Right hindlimb (tissue), 1 donor: ENCODE measurements around the gene STRBP.
A peak's percentile ranks its signal among the peaks of the same experiment; 100 is the strongest.

Experiments
- DNase-seq: peaks from one replicate; pipeline ENCODE4 v3.0.0-alpha.2; 2018

The STRBP gene

DNA sequence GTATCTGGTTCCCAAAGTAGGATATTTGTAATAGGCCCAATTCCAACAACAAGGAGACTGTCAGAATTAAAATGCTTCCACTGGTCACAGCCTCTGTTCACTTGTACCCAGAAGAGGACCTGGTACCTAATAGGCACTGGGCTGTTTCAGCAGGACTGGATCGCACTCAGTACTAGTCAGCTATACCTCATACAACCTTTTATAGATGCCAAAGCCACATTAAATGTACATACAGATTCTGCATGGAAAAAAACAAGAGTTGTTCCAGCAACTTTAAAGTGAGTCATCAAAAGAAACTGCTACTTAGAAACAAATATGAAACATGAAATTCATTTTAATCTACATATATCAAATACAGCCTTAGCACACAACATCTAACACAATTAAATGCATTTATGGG lies 147.4 kb downstream of the STRBP start:
- no peak for DNase-seq

DNA sequence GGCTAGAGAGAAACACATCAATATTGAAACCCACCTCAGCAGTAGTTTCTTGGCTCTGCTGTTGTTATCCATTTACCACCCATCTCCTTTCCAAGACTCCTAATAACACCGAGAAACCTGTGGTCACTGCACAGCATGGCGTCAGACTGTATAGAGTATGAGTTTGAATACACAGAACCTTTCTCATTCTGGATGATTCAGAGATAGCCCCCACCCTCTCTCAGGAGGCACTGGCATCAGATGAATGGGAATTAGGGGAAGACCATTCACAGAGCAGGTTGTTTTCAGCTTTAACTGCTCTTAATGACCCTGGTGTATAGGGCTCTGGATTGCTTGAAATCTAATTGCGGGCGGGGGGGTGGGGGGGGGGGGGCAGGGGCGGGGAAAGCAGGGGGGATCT lies 148.3 kb downstream of the STRBP start:
- no peak for DNase-seq

DNA sequence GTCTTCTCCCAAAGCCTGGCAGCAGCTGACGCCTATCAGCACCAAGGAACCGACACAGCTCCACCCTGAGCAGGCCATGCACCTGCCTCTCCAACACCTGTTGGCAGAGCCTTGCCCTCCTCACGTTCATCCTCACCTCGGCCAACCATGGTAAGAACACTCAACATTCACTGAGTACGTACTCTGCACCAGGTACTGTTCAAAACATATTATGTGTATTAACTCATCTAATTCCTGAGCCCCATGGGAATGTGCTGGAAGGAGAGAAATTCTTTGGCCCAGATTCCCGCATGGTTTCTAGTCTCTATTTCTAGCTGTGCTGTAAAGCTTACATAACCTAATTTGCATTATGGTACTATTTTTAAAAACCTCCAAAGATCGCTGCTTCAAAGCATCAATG lies 148.8 kb downstream of the STRBP start:
- DNase-seq, result no peak

DNA sequence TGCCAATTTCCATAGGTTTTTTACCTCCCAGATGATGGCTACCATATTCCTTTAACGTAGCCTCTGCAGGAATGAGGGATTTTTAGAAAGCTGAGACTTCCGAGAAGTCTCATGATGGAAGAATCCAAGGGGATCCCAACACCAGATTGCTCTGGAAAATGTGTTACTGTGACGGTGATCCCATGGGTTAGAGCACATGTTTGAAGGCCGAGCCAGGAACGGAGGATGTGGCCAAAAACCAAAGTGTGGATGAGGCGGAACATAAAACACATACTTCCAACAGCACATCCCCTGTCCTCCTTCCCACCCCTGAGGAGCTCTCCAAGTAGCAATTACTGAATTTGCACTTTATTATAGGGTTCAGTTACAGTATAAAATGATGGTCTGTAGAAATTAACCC lies 152.3 kb downstream of the STRBP start:
- DNase-seq, result peak; percentile 65

DNA sequence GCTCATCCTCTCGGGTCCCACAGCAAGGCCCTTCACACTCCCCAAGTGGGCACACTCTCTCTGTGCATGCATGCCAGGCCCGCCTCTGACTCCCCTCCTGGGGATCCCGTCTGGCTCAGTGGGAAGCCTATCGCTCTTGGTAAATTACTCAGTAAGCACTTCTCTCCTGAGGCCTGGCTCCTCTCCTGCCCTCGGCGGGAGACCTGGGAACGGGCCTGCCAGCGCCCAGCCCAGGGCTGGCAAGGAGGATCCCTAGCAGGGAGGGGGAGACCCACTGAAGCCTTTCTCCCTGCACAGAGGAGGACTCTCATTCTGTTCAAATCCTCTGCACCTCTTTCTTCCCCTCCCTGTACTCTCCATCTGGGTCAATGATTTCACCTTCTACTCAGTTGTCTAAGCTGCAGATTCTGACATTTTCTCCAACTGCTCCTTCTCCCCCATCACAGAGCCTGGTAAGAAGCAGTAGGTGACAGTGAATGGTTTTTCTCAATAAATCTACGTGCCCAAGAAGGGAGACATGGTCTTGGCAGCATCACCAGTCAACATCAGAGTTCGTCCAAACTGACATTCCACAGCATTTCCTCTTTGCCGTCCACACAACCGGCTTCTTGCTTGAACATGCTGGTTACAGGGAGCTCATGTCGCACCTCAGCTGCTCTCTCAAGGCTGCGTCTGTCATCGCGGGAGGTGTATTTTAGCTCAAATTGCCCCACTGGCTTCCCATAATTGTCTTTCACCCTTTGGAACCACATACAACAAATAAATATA lies 153.1 kb downstream of the STRBP start:
- no peak for DNase-seq

DNA sequence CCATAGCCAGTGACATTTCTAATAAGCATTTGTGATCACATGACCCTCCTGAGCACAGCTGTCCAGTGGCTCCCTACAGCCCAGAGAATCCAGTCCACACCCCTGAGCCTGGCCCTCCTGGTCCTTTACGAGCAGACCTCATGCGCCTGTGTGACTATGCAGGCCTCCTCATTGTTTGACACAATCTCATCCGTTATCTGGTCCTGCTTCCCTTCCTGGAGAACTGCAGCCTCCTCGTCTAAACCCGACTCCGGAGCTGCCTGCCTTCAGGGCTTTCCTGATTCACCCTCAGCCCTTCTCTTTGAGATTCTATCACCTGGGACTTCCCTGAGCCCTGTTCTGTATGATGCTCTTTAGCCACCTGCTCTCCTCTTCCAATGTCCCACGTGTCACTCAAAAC lies 155.2 kb downstream of the STRBP start:
- DNase-seq, result no peak

DNA sequence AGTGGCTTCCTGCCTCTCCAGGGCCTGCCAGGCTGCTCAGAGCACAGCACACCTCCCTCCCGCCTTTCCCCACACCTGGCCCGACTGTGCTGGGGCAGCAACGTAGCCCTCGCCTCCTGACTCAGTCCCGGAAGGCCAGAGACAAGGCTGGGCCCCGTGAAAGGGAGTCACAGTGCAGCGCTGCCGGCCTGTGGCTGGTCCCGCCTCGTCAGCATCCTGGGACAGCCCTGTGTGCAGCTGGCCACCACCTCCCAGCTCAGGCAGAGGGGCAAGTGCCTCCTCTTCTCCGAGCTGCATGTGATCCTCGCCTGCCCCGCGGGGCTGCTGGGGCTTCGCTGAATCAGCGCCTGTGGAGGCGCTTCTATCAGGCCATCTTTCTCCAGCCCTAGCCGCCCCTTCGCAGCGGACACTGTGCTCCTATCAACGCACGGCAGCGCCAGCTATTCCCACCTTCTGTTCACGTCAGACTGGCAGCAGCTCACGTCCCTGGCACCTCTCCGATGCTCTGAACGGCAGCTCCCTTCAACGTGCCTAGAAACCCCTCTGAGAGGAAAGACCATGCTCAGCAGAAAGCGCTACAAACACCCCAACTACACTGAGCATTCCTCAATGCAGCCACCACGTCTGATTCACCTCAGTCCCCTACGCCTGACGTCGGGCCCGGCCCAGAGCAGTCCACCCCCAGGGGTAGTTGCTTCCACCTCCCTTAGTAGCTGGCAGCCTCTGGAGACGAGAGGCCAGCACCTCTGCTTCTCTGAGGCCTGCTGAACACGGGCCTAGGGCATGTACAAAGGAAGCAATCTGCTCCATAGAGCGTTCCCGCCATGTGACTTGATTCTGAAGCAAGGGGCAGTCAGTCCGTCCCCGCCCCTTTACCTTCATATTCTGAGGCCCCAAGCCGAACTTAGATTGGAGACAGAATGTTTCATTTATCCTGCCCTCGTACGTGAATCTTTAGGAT lies 156.1 kb downstream of the STRBP start:
- DNase-seq, result no peak

DNA sequence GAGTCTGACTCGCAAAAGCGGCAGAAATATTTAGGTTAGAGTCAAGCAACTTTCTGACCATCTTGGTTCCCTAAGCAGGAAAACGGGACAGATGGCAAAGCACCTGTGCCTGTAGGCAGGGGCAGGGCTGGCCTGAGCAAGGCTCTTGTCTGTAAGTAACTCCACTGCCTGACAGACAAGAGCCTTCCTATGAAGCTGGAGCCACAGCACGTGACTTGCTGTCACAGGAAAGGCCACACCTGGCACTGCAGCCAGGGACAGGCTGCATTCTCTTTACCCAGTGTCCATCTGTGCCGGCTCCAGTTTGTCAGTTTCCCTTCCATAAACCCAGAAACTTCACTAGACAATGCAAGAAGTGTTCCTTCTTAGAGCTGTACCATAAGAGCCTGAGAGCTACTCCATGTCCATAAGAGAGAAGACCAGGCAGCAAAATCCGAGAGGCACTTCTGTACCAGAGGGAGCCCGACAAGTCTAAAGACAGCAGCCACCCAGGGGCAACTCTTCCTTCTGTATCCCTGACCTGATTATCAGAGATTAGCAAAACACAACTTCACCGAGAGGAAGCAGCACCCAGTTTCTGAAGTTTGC lies 156.9 kb downstream of the STRBP start:
- DNase-seq, result no peak

DNA sequence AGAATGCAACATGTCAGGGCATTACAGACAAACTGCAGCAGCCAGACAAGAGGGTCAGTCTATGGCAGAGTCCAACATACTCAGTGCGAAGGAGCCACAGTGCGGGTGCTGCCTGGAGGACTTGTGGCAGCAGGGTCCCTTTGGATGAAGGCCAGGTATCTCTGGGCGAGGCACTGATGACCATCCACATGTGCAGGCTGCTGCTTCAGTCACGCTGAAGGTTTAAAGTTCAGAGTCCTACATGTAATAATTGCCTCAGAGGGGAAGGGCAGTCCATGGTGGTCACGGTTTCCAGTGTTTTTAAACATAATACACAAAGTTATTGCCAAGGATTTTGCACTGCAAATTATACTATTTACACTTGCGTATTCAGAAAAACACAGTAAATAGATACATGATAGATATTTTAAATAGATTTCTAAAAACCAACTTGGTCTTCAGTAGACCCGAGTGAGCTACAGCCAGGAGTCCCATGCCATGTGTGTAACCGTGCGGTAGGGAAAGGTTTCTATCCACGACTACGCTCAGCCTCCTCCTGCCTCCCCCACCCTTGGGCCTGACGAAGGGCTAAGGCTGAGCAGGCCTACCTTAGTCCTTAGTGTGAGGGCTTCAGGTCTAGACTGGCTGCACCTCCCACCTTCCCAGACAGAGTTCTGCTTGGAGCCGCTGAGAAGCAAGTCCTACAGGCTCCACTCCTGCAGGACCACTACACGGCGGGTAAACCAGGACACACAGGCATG lies 158.7 kb downstream of the STRBP start:
- DNase-seq, result no peak

DNA sequence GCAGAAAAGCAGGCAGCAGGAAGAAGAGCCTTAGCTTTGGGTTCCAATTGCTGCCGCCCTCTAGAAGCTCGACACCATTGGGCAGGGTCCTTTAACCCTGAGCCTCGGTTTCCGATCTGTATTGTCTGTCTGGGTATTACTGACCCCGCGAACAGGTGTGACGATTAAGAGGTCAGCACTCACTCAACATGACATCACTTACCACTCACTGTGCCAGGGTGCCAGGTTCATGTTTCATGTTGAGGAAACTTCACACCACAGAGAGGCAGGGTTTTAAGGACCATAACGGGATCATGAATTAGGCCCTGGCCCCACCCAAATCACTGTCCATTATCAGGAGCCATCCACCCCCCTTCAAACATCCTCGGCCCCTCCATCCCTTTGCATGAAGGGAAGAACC lies 159.4 kb downstream of the STRBP start:
- DNase-seq, result no peak

DNA sequence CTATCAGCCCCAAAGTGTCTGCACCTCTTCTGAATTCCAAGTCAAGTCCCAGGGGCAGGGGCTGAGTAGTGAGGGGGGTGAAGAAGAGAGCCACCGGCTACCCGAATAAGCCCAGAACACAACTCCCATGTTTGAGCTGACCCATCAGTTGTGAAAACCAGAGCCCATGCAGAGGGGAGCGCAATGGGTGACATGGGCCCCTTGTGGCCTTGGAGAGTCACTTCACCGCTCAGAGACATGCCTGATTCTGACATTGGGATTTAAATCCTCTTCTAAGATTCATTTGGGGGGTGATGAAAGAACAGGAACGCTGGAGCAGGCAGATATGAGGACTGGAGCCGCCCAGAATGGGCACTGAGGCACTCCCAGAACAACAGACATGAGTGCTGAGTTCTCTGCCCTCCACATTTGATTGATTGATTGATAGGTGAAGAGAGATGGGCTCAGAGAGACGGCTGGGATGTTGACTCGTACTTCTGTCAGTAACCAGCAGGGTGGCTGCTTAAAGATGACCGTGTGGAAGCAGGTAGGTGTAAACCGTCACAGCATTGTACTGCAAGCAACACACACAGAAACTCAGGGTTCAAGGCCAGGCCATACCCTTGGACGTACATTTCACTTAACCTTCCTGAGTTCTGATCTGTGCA lies 160.6 kb downstream of the STRBP start:
- DNase-seq, result no peak

DNA sequence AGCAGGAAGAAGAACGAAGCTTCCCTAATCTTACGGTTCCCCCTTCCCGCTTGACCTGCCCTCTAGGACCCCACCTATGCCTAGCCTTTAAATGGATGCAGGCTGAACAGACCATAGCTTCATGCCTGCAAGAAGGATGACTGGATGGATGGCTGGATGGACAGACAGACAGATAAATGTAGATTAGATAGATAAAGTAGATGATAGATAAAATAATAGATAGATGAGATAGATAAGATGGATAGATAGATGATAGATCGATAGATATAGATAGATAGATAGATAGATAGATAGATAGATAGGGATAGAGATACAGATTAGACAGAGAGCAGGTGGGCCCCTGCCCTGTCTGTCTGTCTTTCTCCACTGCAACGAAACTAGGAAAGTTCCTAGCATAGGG lies 162.9 kb downstream of the STRBP start:
- DNase-seq, result no peak

DNA sequence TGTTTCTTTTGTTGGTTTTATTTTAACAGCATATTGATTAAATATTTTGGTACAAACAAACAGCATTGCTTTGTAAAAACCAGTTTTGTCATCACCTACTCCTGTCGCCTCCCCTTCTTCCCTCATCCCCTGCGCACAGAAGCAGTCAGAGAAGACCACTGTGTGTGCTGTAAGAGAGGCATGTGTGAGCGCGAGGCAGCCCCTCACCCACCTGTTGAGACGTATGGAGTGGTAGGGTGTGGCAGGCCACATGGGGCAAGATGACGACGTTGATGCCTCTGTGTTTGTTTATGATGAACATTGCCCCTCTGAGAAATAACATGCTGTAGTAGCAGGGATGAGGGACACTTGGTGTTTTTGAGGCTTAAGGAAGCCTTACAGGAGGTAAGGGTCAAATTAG lies 163.6 kb downstream of the STRBP start:
- no peak for DNase-seq

DNA sequence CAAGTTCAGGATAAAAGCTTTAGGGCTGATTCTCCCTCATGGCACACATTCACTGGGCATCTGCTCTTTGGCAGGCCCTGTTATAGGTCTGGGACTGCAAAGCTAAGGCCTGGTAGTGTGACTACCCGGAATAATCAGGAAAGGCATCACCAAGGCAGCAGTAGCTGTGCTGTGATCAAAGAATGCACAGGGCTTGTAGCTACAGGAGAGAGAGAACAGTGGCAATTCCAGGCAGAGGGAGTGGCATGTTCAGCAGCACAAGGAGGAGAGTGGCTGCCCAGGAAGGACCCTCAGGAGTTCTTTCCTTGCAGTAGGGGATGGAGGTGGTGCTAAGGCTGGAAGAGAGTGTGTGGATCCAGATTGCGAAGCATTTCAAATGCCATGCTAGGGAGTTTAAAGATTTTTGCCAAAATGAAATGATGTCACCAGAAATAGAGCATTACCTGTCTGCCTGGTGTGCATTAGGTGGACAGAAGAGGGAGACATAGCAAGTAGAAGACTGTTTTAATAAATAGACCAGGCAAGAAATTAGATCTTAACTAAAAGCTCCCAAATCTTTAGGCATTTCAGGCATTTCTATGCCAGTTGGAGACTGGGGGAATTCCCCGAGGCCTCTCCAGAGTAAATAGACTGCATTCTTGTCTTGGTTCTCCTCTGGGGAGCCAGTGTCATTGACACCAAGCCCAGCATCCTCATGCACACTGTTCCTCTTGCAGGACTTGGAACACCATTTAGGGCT lies 165.8 kb downstream of the STRBP start:
- DNase-seq, result no peak

DNA sequence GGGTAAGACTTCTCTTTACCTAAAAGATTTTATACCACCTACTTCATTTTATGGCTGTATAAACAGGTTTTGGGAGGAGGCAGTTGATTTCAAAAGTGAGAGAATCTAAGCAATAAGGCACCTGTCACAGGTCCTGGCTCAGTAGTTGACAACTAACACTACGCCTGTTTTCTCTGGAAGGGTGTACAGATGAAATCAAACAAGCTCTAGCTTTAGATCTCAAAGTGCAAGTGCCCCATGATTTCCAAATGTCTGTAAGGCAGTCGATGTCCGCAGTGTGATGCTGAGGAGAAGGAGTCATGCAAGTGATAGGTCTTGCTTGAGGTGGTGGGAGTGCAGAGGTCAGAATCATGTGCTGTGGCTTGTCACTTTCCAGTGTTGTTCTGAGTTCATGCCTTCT lies 168.8 kb downstream of the STRBP start:
- DNase-seq, result no peak

DNA sequence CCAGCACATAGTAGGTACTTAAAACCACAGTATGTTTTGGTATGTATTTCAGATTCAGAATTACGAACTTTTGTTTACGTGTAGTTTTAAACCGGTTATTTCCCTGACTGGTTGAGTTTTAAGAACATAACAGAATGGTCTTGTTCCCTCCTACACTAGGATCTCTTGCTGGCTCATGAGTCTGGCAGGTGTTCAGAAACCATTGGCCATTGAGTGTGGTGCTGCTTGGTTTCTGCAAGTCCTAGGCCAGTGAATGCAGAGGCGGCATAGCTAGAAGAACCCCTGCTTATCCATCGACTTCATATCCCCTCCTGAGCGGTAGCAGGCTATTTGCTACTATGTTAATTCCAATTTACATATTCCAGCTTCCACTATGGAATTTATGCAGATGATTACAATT lies 169.3 kb downstream of the STRBP start:
- DNase-seq, result no peak

DNA sequence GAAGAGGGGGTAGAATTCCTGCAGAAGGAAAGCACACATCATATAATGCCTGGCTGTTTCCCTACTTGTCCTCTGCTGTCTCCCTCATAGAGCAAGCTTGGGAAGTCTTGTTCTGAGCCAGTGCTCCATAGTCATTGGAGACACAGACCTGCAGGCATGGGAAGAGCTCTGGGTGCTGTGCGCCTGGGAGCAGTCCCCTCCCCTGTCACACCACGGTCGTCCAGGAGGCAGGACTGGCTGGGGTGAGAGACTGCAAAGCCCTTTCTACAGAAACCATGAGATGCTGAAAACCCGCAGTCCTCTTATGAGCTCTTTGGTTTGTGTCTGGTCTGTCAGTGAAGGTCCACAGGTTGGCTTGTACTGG lies 170.3 kb downstream of the STRBP start:
- DNase-seq, result no peak

DNA sequence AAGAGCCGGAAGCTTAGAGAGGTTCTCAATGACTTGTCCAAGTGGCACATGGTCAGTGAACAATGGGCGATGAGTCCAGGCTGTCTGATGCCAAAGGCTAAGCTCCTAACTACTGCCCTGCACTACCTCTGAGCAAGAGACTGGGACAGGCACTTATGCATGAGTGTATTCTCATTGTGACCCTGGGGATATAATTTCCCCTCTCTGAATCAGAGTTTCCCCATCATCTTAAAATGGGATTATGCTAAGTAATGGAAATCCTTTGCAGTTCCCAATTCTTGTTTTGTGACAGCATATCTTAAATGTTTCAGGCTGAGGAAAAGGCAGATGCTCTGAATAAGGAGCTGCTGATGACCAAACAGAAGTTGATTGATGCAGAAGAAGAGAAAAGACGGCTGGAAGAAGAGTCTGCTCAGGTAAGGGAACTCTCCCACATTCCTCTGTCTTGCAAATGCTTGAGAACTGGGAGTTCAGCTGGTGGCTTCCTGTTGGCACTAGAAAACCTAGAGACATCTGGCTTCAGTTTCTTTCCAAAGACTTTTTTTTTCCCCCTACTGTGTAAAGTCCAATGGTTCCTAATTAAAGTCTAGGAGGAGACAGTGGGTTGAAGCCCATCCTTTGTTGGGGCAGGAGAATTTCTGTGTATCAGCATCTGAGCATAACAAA lies 170.8 kb downstream of the STRBP start:
- no peak for DNase-seq

DNA sequence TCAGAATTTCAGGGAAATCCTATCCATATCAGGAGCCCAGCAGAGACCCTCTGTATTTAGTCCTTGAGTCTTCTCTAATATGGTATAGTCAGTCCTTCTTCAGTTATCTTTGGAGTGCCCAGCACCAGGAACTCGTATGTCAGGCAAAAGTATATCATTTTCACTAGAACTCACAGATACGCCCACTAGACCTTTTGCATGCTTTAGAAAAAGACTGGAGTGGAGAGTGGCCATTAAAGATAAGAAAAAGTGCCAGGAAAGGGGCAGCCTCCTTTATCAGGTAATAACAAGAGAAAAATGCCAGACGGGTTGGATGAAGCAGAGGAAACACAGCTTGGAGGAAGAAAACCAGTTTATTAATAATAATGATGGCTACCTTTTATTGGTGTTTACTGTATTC lies 171.4 kb downstream of the STRBP start:
- no peak for DNase-seq

DNA sequence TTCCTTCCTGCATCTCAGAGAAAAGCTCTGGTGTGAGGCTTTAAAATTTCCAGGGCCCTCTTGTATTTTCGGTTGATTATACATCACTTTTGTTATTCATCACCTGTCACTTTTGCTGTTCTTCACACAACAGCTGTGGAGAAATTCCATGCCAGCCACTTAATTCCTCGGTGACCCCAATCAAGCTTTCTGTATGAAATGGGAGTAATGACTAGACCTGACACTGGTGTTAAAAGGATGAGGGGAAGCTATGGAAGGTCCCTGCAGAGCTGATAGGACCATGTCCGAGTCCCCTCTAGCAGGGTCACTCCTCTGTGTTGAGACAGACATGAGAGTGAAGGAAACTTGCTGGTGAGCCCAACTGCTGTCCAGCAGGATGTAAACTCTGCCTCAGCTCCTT lies 175.2 kb downstream of the STRBP start:
- DNase-seq, result no peak

DNA sequence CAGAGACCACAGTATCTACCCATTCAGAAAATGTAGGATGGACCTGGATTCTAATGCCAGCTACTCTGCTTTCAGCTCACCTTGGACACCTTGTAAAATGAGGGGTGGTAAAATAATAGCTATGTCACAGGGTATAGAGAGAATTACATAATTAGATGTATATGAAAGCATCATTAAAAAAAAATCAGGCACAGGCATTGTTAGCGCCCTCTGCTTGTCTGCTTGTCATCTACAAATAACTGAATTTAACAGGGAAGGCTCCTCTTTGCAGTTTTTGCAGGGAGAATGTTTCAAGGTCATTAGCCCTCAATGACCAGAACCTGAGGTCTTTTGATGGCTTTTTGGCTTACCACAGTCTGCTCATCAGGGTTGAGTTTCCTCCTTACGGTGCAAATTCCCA lies 176.9 kb downstream of the STRBP start:
- DNase-seq, result no peak
